Hematopoietic multipotent progenitor cell treated with erythropoietin and hydrocortisone succinate and interleukin-3 and kit ligand, for 8 days (in vitro differentiated cells): ENCODE measurements around the gene TTC31.
A peak's percentile ranks its signal among the peaks of the same experiment; 100 is the strongest.
"Not testable (repeated sequence)": the region's sequence is repeated elsewhere in the genome, so short reads cannot be mapped to it uniquely, and the experiment has no call there.

Experiments
- DNase-seq: peaks from one replicate; pipeline ENCODE4 v3.0.0-alpha.2; 2015

TTC31 gene

GRCh38 chr2:74482801-74483674 lies at the start of gene TTC31, which contains the start of gene CCDC142:
Gene TTC31, plus strand, starts transcription at chr2:74483081. Its CDS starts 15 bp downstream, at chr2:74483096.
Gene CCDC142, minus strand, starts transcription at chr2:74482998. Its CDS starts 161 bp downstream, at chr2:74482837.
- peak; percentile 97 for DNase-seq

GRCh38 chr2:74436111-74436805 lies 46.6 kb upstream of the TTC31 start:
- no peak for DNase-seq

- DNase-seq, result no peak
These were observed 45.8 kb upstream of the TTC31 start for GRCh38 chr2:74436848-74437695.

- DNase-seq, result no peak
These were observed 44.6 kb upstream of the TTC31 start for GRCh38 chr2:74438248-74438647.

GRCh38 chr2:74439373-74439772 lies 43.5 kb upstream of the TTC31 start:
- no peak for DNase-seq

- no peak for DNase-seq
These were observed 43.0 kb upstream of the TTC31 start for GRCh38 chr2:74439803-74440377.

- DNase-seq, result peak; percentile 40
These were observed 42.3 kb upstream of the TTC31 start for GRCh38 chr2:74440378-74441169.

GRCh38 chr2:74441170-74441689 lies 41.7 kb upstream of the TTC31 start:
- DNase-seq, result no peak

- DNase-seq, result no peak
These were observed 41.0 kb upstream of the TTC31 start, which contains the start of gene RTKN for GRCh38 chr2:74441690-74442482. Gene RTKN, minus strand, starts transcription at chr2:74441937. Its CDS starts 121 bp downstream, at chr2:74441816.

- DNase-seq, result not testable (repeated sequence)
These were observed 40.2 kb upstream of the TTC31 start for GRCh38 chr2:74442483-74443297.

GRCh38 chr2:74444498-74445318 lies 38.2 kb upstream of the TTC31 start:
- DNase-seq, result no peak

- DNase-seq, result no peak
These were observed 35.5 kb upstream of the TTC31 start for GRCh38 chr2:74447230-74447999.

GRCh38 chr2:74448771-74449170 lies 34.1 kb upstream of the TTC31 start:
- no peak for DNase-seq

- no peak for DNase-seq
These were observed 32.2 kb upstream of the TTC31 start for GRCh38 chr2:74450570-74451190.

- peak; percentile 98 for DNase-seq
These were observed 28.0 kb upstream of the TTC31 start, which contains the start of gene INO80B for GRCh38 chr2:74454654-74455511. Gene INO80B, plus strand, starts transcription at chr2:74455087. Its CDS starts 30 bp downstream, at chr2:74455117.

- DNase-seq, result peak; percentile 14
These were observed 25.7 kb upstream of the TTC31 start for GRCh38 chr2:74457129-74457548.
